Frontal cortex (tissue), 4 donors: ENCODE results near the gene POLR1B. TPM values are rescaled to one million over a fixed set of nuclear protein-coding genes. Genes with fewer than 3 reads are reported as not detected.
A peak's percentile ranks its signal among the peaks of the same experiment; 100 is the strongest.

Experiments used
- DNase-seq, 2 donors: peaks; one replicate each; pipeline ENCODE4 v3.0.0; 2012; ENCODE audit warnings: low spot score in 2 of 2
- FAIRE-seq: peaks from 2 replicates; lab custom pipeline; 2012; peaks lifted over from hg19 to GRCh38; lab: Jason Lieb, UNC
- small RNA-seq: library from RNA; depleted of rRNA; stranded (forward); fragments of <200 nt; gene quantifications from one replicate; pipeline ENCODE3, GENCODE V24; 2014
- total RNA-seq: library from RNA; depleted of rRNA; stranded (reverse); fragments of >200 nt; gene quantifications from one replicate; pipeline ENCODE4 v1.2.3, GENCODE V29; 2014
- donor health status: control.
- donor health status: control.
- donor health status: control.

POLR1B gene
- total RNA-seq, 1 donor from 2014 or later: 33.0 TPM

GRCh38 chr2:112623913-112624777 lies 81.9 kb downstream of the POLR1B start:
- FAIRE-seq (no peak), DNase-seq (no peak)

- FAIRE-seq (no peak), DNase-seq (no peak)
Observed at GRCh38 chr2:112625474-112626114, 83.3 kb downstream of the POLR1B start.

- FAIRE-seq (no peak), DNase-seq (peak in 1 of 2 donors; percentile 59)
Observed at GRCh38 chr2:112626604-112627059, 84.4 kb downstream of the POLR1B start.

Small RNA genes within 50 kb of the gene (small RNA-seq; reads per million reads assigned to genes)
- not detected for gene RF00019

Other genes starting within 250 kb of the POLR1B start
- gene RGPD8, start 108.8 kb upstream of the POLR1B start, total RNA-seq: 39.1 TPM
- 70.1 TPM for gene TTL, start 60.3 kb upstream of the POLR1B start, total RNA-seq
- gene CHCHD5, start 42.1 kb downstream of the POLR1B start, total RNA-seq: 3.3 TPM
- 21.6 TPM for gene SLC20A1, start 103.5 kb downstream of the POLR1B start, total RNA-seq
- not detected for gene NT5DC4, start 178.6 kb downstream of the POLR1B start, total RNA-seq
- gene CKAP2L, start 222.1 kb downstream of the POLR1B start, total RNA-seq: 2.0 TPM
- 0.41 TPM for gene IL1A, start 242.0 kb downstream of the POLR1B start, total RNA-seq